GM18868 (cell line): ENCODE measurements around the gene TTC13.

Source experiments
- ATAC-seq: cut with Tn5 transposase; IDR thresholded peaks from one replicate; pipeline ENCODE4 v1.9.1; 2021; ENCODE audit warnings: mild to moderate bottlenecking, moderate library complexity; ENCODE audit not compliant: unreplicated experiment

Gene TTC13

DNA sequence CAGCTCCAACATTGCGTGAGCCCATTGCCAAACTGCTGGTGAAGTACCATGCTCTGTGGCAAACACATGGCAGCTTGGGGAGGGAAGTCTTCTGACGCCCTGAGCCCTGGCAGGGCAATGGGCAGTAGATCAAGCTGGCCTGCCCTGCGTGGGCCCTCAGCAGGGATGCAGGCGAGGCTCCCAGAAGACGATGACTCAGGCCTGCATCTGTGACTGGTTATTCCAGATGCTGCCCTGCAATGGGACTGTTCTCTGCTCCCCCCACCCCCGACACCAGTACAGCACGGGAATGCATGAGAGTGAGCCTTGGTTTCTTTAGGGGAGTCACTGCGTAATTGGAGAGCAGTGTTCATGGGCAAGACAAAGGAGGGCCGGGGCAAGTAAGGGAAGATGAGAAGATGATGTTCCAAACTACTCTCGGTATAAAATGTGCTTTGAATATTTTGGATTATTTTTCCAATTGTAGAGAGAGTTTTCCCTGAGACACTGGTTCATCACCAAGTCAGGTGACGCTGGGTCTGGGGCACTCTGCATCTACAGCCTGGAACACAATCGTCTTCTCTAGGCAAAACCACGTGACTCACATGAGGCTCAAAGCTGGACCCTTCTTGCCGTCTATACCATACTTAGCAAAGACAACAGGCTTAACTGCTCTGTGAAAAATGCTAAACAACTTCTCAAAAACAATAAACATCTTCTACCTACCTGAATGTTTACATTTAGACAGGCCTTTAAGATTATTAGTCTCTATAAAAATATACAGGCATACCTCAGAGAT is 101.3 kb downstream of the TTC13 start:
- no peak for ATAC-seq

DNA sequence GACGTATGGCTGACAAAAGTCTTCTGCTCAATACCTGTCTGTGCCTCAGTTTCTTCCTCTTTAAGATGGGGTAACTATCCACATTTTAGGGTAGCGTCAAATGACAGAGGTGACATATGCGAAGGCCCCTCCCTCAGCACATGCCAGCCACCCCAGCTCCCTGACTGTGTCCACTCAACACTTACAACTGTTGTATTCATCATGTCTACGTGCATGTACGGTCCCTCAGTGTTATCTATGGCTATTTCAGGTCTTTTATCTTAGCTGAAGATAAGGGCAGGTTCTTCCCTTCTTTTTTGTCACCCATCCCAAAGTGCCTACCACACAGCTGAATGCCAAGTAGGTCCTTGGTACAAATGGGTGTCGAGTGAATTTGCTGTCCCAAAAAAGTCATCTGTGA is 102.0 kb downstream of the TTC13 start:
- no peak for ATAC-seq

DNA sequence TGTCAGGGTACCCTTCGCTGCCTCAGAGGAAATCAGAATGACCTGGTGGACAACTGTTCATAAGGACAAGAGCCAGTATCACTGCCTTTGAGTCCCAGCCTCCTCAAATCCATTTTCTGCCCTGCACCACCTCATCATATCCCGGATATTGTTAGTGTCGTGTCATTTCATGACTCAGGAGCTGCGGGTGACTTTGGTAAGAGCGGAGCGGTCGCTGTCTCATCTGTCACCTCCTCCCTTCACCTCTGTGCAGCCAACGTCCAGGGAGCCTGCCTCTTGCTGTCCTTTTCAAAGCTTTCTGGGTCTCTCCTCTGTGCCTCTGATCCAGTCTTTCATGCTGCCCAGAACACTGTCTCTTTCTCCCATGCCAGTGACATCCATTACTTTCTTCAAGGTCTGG is 103.3 kb downstream of the TTC13 start:
- ATAC-seq = no peak

DNA sequence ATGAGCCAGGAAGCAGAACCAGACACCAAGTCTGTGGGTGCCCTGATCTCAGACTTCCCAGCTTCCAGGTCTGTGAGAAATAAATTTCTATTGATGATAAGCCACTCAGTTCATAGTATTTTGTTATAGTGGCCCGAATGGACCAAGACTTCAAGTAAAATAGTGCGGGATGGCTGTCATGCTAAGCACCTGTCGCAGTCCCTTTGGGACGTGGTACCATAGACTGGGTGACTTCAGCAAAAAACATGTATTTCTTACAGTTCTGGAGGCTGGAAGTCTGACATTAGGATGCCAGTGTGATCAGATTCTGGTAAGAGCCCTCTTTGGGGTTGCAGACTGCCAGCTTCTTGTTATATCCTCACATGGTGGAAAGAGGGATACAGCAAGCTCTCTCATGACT is 107.7 kb downstream of the TTC13 start:
- no peak for ATAC-seq

DNA sequence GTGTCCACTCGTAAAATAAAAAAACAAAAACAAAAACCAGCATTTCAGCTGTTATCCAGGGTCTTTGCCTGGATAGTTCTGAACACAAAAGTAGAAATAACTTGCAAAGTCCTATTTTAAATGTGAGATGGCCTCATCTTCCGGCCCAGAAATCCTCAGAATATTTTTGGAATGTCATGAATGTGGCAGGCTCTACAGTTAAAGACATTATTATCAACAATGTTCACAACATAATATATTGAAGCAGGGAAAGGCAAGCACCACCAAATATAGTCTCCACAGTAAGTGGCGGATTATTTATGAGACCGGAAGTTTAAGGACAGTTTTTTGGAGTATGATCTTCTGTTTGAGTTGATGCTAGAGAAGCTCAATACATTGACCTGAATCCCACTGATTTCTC is 109.2 kb downstream of the TTC13 start:
- ATAC-seq = no peak

DNA sequence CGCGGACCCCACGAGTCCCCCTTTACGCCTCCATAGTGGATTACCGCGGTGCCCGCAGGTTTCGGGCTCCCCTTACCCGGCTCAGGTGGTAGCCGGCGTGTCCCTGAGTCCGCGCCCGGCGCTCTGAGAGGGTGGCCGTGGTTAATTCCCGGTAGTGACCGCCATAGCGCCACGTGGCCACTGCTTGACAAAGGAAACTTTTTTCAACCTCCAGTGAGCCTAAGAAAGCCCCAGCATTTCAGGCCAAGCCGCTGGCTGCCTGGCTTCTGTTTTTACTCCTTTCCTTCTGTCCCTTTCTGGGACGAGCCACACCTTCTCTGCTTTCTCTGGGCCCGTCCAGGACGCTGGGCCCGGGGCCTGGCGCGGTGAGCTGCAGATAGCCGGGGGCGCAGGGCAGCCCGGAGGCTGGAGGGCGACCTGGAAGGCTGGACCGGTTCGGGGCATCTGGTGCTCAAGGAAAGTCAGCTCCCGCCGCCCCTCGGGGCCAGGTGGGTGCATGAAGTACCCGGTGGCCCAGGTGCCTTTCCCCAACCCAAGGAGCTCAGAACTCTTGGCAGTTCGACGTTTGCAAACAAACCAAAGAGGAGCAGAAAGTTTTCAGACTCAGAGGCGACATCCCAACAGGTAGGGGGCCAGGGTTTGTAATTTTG is 109.8 kb downstream of the TTC13 start:
- peak; percentile 35 for ATAC-seq

DNA sequence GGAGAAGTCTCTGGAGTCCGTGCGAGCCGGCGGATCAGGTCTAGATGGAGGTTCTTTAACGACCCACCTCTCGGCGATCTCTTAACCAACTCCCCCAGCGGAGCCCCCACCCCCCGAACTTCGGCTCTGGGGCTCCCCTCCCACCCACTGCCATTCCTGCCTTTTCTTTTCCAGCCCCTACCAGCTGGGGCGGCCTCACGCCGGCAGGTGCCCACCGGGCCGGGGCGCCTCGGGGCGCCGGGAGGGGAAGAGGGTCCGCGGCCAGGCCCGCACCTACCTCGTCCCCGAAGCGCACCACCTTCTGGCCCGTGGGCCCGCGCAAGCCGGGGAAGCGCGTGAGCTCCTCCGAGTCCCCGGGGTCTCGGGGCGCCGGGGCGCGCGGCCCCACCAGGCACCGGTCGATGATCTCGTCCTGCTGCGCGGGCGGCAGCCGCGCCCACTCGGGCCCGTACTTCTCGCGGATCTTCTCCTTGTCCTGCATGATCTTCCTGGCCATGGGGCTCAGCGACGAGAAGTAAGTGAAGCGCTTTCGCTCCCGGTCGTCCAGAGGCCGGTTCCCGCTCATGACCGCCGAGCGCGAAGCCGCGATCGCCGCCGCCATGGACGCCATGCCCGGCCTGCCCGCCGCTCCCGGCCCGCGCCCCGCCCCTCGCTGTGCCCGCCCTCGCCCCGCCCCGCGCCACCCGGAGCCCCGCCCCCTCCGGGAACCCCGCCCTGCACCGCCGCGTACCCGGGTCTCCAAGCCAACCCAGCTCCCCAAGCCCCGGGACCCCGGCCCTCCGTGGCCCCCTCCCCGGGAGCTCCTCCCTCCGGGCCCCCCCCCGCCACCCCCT is 110.5 kb downstream of the TTC13 start, which contains the start of gene C1orf198:
Gene C1orf198 (minus strand): TSS at position 619 of the 833 bp plus-strand sequence. CDS start 9 bp downstream, at position 610.
- peak; percentile 82 for ATAC-seq

DNA sequence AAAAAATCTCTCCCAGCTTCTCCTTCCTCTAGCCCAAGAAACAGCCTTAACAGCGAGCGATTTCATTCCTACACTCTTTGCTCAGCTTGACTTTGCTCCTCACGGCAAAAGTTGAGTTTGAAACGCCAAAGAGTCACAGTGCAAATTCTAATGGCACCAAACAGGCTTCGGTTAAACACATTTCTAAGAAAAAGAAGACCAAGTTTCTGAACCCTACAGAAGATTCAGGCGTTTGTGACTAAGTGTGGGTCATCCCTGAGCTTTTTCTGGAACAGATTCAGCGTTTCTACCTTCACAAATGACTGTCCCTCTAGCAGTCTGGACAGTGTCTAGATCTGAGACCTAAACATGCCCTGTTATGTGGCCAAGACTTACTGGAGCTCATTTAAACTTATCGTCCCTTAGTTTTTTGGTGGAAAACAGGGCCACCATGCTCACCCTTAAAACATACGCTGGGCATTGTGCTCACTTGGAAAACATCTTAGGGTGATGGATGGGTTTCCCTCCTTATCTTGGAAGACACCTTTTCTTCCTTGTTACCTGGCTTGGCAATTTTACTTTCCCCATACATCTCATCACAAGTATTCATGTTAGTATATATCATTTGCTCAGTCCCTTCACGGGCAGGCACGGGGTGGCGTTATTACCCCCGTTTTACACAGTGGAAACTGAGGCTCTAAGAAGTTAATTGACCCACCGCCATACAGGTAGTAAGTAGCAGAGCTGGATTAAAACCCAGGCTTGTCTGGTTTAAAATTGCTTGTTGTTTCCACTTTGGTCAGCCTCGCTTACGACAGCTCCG is 111.4 kb downstream of the TTC13 start:
- ATAC-seq = no peak

DNA sequence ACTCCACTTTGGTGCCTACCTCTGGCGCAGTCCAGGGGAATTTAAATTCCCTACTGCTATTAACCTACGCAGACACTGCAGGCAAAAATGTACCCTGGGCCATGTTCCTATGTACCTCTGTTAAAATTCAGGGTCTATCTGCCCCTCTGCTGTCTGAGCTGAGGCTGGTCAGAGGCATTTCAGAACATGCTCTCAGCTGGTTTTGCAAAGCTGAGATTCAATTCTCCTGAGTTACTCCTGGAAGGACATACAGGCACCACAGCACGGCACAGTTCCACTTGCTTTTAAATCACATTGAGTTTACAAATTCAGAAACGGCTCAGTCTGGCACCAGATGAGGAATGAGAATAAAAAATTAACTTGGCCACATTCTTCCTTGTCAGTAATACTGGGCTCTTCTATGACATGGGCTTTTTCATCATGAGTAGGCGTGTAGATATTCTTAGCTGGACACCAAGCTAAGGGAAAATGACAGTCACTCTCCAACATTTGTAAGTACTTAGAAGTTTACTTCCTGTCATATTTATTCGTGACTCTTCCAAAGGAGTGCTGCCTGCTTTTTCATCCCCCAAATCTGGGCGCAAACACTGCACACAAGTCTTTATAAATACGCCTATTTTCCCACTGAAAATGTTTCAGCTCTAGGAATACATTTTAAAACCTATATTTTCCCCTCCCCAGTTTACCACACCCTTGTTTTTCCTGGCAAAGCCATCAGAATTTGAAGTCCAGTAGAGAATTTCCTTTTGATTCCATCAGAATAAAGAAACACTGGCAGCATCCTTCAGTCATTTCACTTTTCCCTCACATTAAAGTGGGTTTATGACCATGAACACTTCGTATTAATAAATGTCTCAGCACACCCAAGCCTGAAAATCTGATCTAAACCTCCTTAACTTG is 112.2 kb downstream of the TTC13 start:
- ATAC-seq = no peak

DNA sequence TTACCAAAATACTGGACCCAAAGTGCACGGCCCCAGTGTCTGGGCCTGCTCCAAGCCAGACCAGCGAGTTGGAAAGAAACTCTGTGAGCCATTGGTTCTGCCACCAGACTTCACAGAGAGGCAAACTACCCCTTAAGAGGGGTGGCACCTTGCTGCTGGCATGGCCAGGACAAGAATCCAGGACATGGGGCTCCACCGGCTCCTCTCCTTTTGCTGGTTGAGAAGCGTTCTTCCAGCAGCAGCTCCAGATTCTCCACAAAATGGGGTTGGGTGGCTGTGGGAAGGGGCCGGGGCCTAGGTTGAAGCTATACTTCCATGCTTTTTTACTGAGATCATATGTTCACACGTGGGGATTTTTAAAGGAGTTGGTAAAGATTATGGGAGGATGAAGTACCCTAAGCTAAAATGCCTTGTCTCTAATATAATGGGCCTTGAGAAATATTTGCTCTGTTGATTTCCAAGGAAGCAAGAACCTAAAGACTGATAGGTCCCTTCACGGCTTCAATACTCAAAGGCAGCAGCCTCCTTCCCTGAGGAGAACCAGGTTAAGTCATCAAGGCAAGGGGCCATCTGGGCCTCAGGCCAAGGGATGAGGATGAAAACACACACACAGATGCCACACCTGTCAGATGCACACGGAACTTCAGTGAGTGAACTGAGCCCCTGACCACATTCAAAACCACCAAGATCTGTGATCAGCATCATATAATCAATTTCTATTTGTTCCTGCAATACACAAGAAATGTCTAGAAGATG is 113.4 kb downstream of the TTC13 start:
- no peak for ATAC-seq

DNA sequence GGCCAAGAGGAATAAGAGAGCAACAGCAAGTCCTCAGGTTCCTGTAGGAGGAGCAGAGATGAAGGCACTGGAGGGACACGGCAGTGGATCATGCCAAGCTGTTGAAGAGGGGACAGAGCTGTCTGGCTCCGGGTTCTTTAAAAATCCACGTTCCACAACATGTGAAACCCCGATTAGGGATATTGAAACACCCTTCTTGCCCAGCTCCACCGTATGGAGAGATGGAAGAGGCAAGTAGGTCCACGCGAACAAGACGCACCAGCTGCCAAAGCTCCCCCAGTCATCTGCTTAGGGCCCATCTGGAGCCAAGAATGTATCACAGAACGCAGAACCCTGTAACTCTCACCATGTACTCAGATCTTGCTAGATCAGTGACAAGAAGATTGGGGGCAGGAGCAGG is 114.2 kb downstream of the TTC13 start:
- no peak for ATAC-seq

DNA sequence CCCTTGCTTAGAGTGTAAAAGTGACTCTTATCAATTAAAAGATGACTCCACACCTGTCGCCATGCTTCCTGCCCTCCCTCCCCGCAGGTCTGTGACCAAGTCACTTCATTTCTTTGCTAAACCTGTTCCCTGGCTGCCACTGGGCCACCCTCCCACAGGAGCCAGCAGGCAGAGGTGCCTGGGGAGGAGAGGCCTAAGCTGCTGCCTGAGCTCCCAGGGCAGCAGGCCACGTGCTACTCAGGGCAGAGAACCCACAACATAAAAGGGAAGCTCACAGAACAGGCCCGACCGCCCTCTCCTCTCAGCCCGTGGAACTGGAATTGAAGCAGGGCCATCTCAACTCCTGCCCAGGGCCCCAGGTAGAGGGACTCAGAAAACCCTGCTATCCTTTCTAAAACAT is 115.2 kb downstream of the TTC13 start:
- no peak for ATAC-seq

DNA sequence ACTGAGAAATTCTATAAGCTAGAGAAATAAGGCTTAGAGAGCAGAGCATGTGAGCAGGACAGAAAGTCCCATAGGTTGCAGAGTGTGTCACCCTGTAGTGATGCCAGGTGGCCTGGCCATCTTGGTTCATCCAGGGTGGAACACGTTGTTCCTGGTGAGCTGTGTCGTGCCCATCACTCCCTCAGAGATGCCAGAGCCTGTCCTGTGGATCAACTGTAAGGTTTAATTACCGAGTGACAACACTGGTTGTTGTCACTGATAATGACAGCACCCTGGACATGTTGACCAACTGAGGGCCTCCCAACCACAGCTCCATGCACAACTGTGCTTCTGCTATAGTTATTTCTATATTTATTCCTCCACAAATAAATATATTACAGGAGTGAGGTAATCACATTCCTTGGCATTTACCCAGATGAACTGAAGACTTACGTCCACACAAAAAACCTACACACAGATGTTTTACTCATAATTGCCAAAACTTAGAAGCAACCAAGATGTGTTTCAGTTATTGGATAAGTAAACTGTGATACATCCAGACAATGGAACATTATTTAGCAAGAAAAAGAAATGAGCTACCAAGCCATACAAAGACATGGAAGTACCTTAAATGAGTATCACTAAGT is 116.6 kb downstream of the TTC13 start:
- ATAC-seq = no peak

DNA sequence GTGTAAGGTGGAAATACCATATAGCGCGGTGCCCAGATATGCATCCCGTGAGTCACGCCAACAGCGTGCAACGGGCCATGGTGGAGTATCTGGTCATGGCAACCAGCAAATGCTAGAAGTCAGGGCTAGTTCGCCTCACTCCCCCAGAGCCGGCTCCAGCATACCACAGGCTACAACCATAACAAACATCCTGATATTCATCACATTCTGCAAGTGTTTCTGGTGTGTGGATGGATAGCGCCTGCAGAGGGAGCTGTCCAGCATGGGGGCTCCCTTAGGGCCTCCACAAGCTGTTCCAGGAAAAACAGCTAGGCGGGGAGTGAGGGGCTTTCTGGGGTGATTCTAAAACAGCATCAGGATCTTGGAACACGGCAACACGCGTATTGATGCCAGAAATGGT is 117.2 kb downstream of the TTC13 start:
- no peak for ATAC-seq

DNA sequence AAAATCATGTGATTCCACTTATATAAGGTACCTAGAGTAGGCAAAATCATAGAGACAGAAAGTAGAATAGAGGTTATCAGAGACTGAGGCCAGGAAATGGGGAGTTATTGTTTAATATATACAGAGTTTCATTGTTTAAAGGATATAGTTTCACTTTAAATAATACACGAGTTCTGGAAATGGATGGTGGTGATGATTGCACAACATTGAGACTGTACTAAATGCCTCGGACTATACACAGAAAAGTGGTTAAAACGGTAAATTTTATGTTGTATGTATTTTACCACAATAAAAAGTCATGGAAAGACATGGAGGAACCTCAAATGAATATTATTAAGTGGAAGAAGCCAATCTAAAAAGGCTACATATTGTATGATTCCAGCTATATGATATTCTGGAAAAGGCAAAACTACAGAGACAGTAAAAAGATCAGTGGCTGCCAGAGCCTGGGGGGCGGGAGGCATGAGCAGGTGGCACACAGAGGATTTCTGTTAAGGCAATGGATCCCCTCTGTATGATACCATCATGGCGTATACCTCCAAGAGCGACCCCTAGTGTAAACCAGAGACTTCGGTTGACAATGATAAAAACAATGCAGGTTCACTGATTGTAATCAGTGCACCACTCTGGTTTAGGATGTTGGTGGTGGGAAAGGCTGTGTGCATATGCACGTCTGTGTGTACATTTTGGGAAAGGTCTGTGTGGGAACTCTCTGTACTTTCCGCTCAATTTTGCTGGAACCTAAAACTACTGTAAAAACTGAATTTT is 117.9 kb downstream of the TTC13 start:
- ATAC-seq = no peak

DNA sequence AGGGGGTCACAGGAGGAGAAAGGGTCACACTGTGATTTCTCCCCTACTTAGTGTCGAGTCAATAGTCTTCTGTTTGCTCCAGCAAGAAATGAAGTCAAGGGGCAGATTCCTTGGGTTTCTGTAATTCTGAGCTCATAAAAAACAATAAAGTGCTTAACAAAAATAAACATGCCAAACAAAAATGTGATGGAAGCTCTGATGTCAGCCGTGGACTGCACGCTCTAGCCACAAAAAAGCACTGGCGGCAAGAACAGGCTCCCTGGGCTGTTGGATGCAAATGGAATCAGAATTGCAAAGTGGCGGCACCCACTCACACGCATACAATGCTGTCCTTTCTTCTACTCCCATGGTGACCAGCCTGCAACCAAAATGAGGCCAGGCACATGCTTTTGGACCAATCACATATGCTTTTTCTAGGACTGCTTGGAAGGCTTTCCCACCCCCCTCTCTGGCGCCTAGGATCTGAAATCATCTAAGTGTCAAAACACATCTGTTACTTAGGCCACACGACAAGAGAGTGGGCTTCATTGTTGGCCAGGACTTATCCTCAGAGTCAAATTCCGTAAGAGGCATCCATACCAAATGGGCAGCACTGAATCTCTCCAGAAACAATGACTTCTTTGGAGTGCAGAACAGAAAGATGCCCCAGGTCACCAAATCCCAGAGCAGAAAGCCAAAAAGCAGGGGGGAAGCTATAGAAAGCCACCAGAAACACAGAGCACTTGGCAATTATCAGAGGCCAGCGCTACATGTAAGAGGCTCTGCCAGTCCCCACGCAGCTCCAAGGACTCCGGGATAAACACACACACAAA is 119.5 kb downstream of the TTC13 start:
- no peak for ATAC-seq

DNA sequence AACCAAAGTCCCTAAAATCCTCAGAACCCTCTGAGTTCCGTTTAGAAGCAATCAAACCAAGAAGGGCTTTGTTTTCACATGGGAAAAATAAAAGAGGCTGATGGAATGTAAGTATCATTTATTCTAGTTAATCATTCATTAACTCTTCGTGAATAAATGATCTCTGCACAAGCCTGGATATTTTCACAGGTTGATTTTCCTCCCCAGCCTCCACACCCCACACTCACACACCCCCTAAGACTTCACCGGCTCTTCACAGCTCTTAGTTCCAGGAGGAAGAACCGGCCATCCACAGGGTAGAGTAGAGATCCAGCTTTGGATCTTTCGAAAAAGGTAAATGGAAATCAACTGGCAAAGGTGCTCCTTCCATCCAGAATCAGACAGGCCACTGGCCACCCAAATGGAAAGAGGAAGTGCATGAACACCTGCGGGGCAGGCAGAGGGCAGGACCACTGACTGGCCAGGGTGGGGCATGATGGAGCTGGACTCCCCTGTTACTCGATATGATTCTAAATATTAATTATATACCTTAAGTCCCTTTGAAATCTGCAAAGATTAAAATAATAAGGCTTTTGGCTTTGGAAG is 120.3 kb downstream of the TTC13 start:
- no peak for ATAC-seq
